NCI-H226 (cell line): ENCODE results near the gene PPP4R4.
"Not testable (repeated sequence)": the region's sequence is repeated elsewhere in the genome, so short reads cannot be mapped to it uniquely, and the experiment has no call there.

Source experiments
- DNase-seq: peaks from one replicate; pipeline ENCODE4 v3.0.0-alpha.2; 2015

PPP4R4 gene

GRCh38 chr14:94145902-94146527 is 28.1 kb upstream of the PPP4R4 start:
- no peak for DNase-seq

GRCh38 chr14:94152676-94153075 is 21.4 kb upstream of the PPP4R4 start:
- no peak for DNase-seq

GRCh38 chr14:94153750-94154342 is 20.3 kb upstream of the PPP4R4 start:
- DNase-seq = no peak

- not testable (repeated sequence) for DNase-seq
Observed at GRCh38 chr14:94156143-94156542, 18.0 kb upstream of the PPP4R4 start.

GRCh38 chr14:94157197-94157596 is 16.9 kb upstream of the PPP4R4 start:
- no peak for DNase-seq

DNA sequence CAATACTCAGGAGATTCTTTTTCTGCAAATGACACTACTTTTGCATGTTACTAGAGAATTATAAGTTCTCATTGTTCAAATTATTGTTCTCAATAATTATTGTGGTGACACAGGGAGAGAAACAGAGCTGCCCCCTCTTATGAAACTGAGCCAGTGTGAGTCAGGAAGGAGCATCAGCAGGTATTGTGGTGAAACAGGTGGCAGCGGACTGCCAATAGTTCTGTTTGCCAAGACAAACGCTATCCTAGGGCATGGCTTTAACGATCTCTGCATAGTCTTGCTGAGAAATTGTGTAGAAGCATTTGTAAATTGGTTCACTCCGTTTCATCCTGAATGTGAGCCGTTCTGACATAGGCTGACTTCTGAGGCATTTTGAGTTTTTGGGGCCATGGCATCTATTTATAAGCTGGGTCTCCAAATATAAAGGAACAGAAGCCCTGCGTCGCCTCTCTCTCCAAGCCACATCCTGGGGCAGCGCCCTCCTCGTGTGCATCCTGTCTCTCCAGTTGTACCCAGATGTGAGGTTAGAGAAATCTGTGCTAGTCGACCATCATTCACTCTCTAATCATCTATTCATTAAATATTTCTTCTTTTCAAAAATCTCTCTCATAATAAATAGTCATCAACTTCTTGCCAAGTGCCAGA is 15.8 kb upstream of the PPP4R4 start:
- no peak for DNase-seq

DNA sequence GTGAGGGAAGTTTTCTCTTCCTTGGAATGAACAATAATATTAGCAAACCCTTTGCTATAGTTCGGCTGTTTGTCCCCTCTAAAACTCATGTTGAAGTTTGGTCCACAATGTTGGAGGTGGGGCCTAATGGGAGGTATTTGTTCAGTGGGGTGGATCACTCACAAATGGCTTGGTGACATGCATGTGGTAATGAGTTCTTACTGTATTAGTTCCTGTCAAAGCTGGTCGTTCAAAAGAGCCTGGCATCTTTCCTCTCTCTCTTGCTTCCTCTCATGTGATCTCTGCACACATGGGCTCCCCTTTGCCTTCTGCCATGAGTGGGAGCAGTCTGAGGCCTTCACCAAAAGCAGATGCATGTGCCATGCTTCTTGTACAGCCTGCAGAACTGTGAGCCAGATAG is 13.1 kb upstream of the PPP4R4 start:
- no peak for DNase-seq

GRCh38 chr14:94161981-94162380 is 12.1 kb upstream of the PPP4R4 start:
- no peak for DNase-seq

- DNase-seq = no peak
Observed at GRCh38 chr14:94162466-94162865, 11.7 kb upstream of the PPP4R4 start.

DNA sequence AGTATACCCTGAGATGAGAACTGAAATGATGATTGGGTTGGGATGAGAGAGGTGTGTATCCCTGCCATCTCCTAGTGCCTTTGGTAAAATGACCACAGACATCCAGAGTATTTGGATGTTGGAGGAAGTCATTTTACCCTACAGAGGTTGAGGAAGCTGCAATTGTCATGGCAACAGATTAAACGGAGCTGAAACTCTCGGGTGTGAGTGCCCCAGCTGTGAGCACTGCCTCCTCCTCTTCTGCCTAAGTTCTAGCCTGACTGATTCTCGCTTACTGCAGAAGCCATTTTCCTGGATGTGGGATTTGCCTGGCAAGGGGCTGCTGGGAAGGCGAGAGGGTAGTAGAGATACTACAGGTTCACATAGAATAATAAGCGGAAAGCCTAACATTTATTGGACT is 10.3 kb upstream of the PPP4R4 start:
- DNase-seq = no peak

DNA sequence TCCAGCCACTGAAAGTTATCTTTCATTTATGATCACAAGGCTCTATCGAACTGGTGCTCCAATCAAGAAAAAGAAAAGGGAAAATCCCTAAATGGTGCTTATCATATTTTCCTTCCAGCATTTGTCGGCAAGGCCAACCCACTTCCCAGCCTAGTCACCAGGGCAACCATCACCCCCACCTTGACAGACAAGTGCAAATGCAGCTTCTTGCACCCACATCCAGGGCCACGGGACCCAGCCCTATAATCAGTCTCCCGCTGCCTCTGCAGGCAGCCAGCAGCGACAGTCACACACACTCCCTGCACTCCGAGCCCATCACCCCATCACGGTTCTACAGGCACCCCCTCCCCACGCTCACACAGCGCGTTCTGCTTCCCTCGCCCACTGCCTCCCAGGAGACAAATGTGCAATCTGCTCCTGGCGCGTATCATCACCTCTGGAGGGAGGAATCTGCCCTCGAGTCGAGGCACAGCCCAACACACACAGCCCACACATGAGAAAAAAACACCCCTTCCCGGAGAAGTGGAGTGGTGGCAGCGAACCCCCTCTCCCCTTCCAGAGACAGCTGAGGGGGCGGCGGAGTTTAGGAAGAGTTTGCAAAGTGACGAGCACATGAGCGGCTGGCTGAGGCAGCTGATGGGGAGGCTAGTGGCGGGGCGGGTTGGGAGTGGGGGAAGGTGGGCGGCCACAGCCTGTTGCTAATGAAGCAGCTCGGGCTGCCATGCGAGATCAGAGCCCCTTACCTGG is 9.3 kb upstream of the PPP4R4 start:
- no peak for DNase-seq

DNA sequence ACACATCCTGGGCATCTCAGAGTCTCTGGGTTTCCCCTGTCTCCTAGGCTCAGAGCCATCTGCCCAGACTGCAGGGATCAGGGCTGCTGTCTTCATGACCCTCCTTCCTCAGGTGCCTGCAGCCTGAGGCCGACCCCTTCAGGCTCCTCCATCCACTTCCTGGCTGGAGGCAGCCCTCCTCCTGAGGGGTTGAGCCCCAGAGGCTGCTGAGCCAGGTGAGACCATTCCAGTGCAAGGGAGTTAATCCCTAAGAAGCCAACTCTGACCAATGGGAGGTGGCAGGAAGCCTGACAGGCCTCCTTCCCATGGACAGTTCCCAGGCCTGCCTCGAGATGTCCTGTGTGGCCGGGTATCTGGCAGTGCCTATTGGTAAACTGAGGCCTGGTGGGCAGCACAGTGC is 8.4 kb upstream of the PPP4R4 start:
- DNase-seq = no peak

GRCh38 chr14:94170136-94170535 is 4.0 kb upstream of the PPP4R4 start:
- no peak for DNase-seq

- no peak for DNase-seq
Observed at GRCh38 chr14:94171208-94171607, 2.9 kb upstream of the PPP4R4 start.

DNA sequence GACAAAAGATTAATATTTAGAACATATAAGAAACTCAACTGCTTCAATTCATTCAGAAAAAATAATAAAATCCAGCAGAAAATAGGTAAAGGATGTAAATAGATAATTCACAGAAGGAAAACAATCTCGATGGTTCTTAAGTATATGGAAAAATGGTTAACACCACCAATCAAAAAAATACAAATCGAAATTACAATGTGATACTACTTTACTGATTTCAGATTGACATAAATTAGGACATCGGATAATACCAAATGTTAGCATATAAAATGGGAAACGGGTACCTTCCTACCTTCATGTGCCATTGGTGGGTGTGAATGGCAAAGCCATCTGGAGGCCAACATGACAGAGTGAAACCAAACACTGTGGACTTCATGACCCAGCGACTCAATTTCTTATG is 1.6 kb upstream of the PPP4R4 start:
- DNase-seq = no peak

DNA sequence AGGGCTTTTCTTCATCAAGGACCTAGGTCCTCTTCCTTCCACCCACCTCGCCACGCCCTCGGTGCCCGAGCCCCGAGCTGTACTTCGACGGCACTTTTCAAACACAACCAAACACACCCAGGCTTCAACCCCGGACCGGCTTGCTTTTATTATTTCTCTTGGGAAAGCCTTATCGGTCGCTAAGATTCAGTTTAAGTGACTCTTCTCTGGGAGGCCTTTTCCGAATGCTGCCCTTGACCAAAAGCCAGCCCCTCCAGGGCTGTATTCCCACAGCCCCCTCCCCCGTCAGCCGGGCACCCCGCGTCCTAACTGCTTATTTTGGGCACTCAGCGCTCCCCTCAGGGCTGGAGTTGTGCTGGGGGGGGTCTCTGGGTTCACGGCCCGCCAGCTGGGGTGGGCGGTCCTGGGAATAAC is 644 bp upstream of the PPP4R4 start:
- DNase-seq = no peak

- no peak for DNase-seq
Observed at GRCh38 chr14:94174604-94175010, 485 bp downstream of the PPP4R4 start.

GRCh38 chr14:94175011-94175745 is 1.1 kb downstream of the PPP4R4 start:
- DNase-seq = no peak

DNA sequence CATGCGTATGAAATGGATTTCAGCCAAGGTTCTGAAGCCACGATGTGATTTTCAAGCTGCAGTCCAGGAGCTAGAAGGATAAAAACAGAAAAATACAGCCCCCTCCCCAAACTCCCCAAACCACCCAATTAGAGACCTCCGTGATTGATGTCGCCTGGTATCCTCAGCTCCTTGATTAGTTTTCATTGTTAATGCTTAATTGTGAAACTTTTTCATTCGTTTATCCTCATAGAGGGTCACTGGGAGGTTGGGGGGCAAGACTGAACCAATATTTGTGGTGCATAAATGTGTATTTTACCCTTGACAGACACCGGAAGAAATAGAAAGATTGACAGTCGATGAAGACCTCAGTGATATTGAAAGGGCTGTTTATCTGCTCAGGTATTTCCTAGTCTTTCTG is 1.6 kb downstream of the PPP4R4 start:
- DNase-seq = no peak

DNA sequence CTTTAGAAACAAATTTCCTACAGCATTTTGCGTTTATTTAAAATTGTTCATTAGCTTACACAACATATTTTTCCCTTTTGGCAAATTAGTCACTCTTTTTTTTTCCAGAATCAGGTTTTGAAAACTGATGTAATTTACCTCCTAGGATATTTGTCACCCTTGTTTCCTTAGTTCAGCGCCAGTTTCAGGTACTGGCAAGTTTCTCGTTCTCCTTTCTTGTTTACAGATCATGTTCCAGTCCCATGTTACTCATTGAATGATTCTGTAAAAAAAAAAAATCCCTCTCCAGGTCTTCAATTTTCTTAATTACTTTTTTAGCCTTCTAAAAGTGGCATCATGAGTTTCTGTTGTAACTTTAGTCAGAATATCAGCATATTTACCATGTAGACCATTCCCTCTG is 2.7 kb downstream of the PPP4R4 start:
- no peak for DNase-seq

- DNase-seq = no peak
Observed at GRCh38 chr14:94177806-94178205, 3.7 kb downstream of the PPP4R4 start.

- no peak for DNase-seq
Observed at GRCh38 chr14:94179244-94179643, 5.1 kb downstream of the PPP4R4 start.

GRCh38 chr14:94180655-94181271 is 6.6 kb downstream of the PPP4R4 start:
- DNase-seq = peak; percentile 26
